Heart right ventricle (tissue), 16 donors: ENCODE measurements around the gene DTHD1. TPM values are rescaled to one million over a fixed set of nuclear protein-coding genes. Genes with fewer than 3 reads are reported as not detected.

Experiments
- ATAC-seq, 8 donors: fragments of 200-7000 bp; cut with Tn5 transposase; one replicate each; pipeline ENCODE4 v1.9.1; 2020; ENCODE audit warnings: mild to moderate bottlenecking in 8 of 8, moderate library complexity in 8 of 8, moderate number of reproducible peaks in 1 of 8
- DNase-seq, 2 donors: peaks; one replicate each; pipeline ENCODE4 v3.0.0-alpha.2; 2020
- H3K27ac ChIP-seq, 10 donors: fragments of 200-600 bp; sonication (generic) in 2 of 10; one replicate each; pipeline versions ENCODE4 v1.5.0 to v1.8.0; 2020 to 2022; ENCODE audit warnings: mild to moderate bottlenecking in 3 of 10
- H3K27me3 ChIP-seq, 7 donors: fragments of 200-600 bp; one replicate each; pipeline ENCODE4 v1.8.0; 2021 to 2022; ENCODE audit warnings: mild to moderate bottlenecking in 2 of 7
- H3K36me3 ChIP-seq, 9 donors: fragments of 200-600 bp; sonication (generic) in 1 of 9; one replicate each; pipeline versions ENCODE4 v1.5.0 to v1.8.0; 2020 to 2022; ENCODE audit warnings: mild to moderate bottlenecking in 2 of 9
- H3K4me1 ChIP-seq, 9 donors: fragments of 200-600 bp; sonication (generic) in 1 of 9; one replicate each; pipeline versions ENCODE4 v1.5.0 to v1.8.0; 2020 to 2022; ENCODE audit warnings: mild to moderate bottlenecking in 4 of 9
- H3K4me3 ChIP-seq, 10 donors: fragments of 200-600 bp; sonication (generic) in 2 of 10; one replicate each; pipeline versions ENCODE4 v1.5.0 to v1.8.0; 2020 to 2022; ENCODE audit warnings: mild to moderate bottlenecking in 7 of 10, moderate library complexity in 2 of 10
- H3K9me3 ChIP-seq, 11 donors: fragments of 200-600 bp in 10 of 11; sonication (generic) in 2 of 11; one replicate each; pipeline versions ENCODE4 v1.5.0 to v1.8.0; 2013 to 2022; ENCODE audit warnings: mild to moderate bottlenecking in 2 of 11, control low read depth in 1 of 11, moderate library complexity in 1 of 11
- WGBS, 2 donors: extraction: QIAGEN DNeasy Blood & Tissue Kit; methylation state at CpG; one replicate each; pipeline ENCODE4 v1.1.7; 2013; ENCODE audit warnings: inconsistent platforms in 1 of 2; 5-methylcytosine and 5-hydroxymethylcytosine counted together
- intact Hi-C, 10 donors: fragments of 100-400 bp; cut with DNase I; formaldehyde crosslinking; loops; one replicate each; pipeline versions ENCODE4 v1.11.1 to v1.14.2; 2022
- polyA plus RNA-seq, 2 donors: library from polyadenylated mRNA; stranded (reverse); fragments of 200-250 nt; gene quantifications; one replicate each; pipeline ENCODE4 v1.2.3, GENCODE V29; 2013
- total RNA-seq, 10 donors: library from RNA; stranded (reverse); fragmentation: NEBNext Ultra II Directional in 3 of 10; extraction: Animal tissue kit (Norgen Biotek cat#: 25700) in 3 of 10; gene quantifications; one replicate each; pipeline versions ENCODE4 v1.2.1 to v1.2.4, GENCODE V29; 2021 to 2023
- TF ChIP-seq, protein P1 (sequence below), 9 donors: fragments of 200-600 bp; sonication (generic) in 2 of 9; IDR thresholded peaks; one replicate each; pipeline versions ENCODE4 v1.5.0 to v1.8.0; 2021 to 2022; ENCODE audit warnings: antibody characterized with exemption in 9 of 9, mild to moderate bottlenecking in 5 of 9, moderate library complexity in 1 of 9
- donor health status: Arrhythmogenic right ventricular cardiomyopathy.
- donor health status: ischemic (EF 13 %, LVEDD 7.1; RV severe dilation, severe dysfunction).
- donor health status: healthy with polysubstance abuse.
- donor health status: DM: no; HTN: yes; CAD: no.
- donor health status: DM: no; HTN: no; CAD: no.
- donor health status: ischemic (EF 25% LVEDD 6.9; RV normal size, moderate dysfunction).
- donor health status: ischemic (EF 25% LVEDD 5.7; RV mildly dilated, moderate dysfunction).
- donor health status: healthy.
- donor health status: DM: yes; HTN: yes; CAD: no.
- donor health status: Ischemic cardiomyopathy.
- donor health status: ischemic (EF 35%, LVEDD 5.7; RV mildly dilated, moderate dysfunction).
- donor health status: nonischemic (EF 11% LVEDD 7.7; RV severe dilation, severe dysfunction).
- donor health status: DM: yes; HTN: yes; CAD: no.
- donor health status: PGD.
- donor health status: ischemic (EF 29% LVEDD 5.4; RV normal size, mild dysfunction).
- donor health status: nonischemic (EF 23%, LVEDD 6.1; RV moderate dilation, normal function).

The DTHD1 gene
- total and polyA plus RNA-seq, 12 donors, result 0.10 to 0.60 (median 0.13) TPM; not detected in 9

DNA sequence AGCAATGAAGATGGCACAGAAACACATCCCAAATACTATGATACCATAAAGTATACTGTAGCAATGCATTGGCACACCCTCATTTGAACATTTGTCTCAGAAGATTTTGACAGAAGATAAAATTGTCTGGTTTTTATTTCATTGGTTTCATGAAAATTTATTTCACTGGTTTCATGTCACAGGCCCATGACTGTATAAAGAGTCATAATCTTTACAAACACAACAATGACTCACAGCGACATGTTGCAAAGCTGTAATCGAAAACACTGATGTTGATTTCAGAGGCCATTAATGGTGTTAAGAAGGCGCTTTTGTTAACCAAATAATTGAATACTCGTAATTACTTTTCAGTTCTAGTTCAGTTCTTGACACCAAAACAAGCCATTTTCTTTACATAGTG, 8.1 kb upstream of the DTHD1 start:
- Histone ChIP-seq H3K4me1 (no peaks in the 10 kb centered on the region), H3K9me3 (no peaks in the 10 kb centered on the region), H3K27ac (no peak overlapping the region), H3K36me3 (no peaks in the 10 kb centered on the region), H3K27me3 (no peaks in the 10 kb centered on the region), H3K4me3 (no peak overlapping the region)
- intact Hi-C loops, result no loop called here
- 86 to 87% methylated on average over 4 of the region's 4 CpGs for WGBS, 2 donors
- TF ChIP-seq, protein P1, sequence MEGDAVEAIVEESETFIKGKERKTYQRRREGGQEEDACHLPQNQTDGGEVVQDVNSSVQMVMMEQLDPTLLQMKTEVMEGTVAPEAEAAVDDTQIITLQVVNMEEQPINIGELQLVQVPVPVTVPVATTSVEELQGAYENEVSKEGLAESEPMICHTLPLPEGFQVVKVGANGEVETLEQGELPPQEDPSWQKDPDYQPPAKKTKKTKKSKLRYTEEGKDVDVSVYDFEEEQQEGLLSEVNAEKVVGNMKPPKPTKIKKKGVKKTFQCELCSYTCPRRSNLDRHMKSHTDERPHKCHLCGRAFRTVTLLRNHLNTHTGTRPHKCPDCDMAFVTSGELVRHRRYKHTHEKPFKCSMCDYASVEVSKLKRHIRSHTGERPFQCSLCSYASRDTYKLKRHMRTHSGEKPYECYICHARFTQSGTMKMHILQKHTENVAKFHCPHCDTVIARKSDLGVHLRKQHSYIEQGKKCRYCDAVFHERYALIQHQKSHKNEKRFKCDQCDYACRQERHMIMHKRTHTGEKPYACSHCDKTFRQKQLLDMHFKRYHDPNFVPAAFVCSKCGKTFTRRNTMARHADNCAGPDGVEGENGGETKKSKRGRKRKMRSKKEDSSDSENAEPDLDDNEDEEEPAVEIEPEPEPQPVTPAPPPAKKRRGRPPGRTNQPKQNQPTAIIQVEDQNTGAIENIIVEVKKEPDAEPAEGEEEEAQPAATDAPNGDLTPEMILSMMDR (IDR thresholded peaks at IDR 0.05), result no peak
- ATAC-seq (no peak), DNase-seq (no peak)

DNA sequence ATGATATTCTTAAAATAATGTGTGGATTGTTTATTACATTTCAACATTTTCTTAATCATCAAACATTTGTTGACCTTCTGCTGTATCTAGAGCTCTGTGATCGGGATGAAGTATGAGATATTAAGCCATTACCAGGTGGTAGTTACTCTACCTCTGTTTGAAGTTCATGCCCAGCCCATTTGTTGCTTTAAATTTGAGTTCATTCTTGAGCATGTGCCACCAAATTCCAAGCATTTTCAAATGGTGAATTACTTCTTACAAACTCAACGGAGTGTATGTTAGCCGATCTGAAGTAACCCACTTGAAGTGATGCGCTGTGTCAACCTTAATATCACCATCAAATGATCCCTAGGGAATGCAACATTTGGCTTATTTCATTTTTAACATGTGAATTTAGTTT, 7.3 kb upstream of the DTHD1 start:
- 78 to 80% methylated on average over 4 of the region's 4 CpGs for WGBS, 2 donors
- no peak overlapping the region for H3K4me3 ChIP-seq
- TF ChIP-seq, protein P1 (IDR thresholded peaks at IDR 0.05), result no peak
- H3K9me3 ChIP-seq, result no peaks in the 10 kb centered on the region
- no peaks in the 10 kb centered on the region for H3K27me3 ChIP-seq
- H3K36me3 ChIP-seq, result no peaks in the 10 kb centered on the region
- ATAC-seq (no peak), DNase-seq (no peak)
- H3K4me1 ChIP-seq, result no peaks in the 10 kb centered on the region
- intact Hi-C loops, result no loop called here
- no peak overlapping the region for H3K27ac ChIP-seq

DNA sequence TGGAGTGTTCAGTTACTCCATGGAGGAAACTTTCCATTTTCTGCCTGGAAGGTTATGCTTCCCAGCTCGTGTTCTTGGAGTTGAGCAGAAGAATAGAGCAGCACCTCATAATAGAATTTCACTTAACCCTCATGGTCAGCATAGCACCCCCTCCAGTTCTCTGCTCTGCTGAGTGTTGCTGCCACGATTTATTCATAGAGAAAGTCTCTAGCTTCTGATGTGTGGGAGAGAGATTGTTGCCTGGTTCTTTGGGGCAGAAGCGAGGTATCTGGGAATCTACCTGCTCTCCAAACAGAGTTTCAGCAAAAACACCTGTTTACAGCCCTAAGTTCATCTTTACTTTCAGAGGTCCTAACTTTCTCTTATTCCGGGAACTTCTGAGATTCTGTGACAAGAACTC, 3.9 kb upstream of the DTHD1 start:
- H3K9me3 ChIP-seq, result no peaks in the 10 kb centered on the region
- no peak overlapping the region for H3K4me3 ChIP-seq
- no peaks in the 10 kb centered on the region for H3K36me3 ChIP-seq
- H3K27me3 ChIP-seq, result no peaks in the 10 kb centered on the region
- DNase-seq, result no peak
- ATAC-seq, result no peak
- 71 to 73% methylated on average over 4 of the region's 4 CpGs for WGBS, 2 donors
- H3K27ac ChIP-seq, result no peak overlapping the region
- intact Hi-C loops, result no loop called here
- H3K4me1 ChIP-seq, result no peaks in the 10 kb centered on the region
- TF ChIP-seq, protein P1 (IDR thresholded peaks at IDR 0.05), result no peak

DNA sequence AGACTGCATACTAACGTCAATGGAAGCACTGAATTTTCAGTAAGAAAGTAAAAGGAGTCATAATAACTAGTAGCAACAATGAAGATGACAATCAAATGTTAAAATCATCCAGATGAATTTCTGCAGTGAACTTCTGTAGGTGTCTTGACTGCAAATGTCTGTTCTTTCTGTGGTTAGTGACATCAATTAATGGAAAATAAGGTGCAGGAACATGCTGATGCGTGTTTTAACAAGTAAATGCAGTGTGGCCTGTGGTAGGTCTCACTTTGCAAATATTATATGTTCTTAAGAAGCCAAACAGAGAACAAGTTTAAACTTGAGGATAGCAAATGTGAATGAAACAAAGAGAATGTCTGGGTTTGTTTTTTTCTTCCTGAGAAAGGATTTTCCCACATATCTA, 2.6 kb upstream of the DTHD1 start:
- WGBS, 2 donors, result 74 to 77% methylated on average over 2 of the region's 2 CpGs

More for the DNA sequence above, 2.6 kb upstream of the DTHD1 start:
- Histone ChIP-seq H3K36me3 (no peaks in the 10 kb centered on the region), H3K27ac (no peak overlapping the region), H3K27me3 (no peaks in the 10 kb centered on the region), H3K4me3 (no peak overlapping the region), H3K4me1 (no peaks in the 10 kb centered on the region), H3K9me3 (no peaks in the 10 kb centered on the region)
- ATAC-seq (no peak), DNase-seq (no peak)
- TF ChIP-seq, protein P1 (IDR thresholded peaks at IDR 0.05), result no peak
- intact Hi-C loops, result no loop called here
